ENCODE data around the gene SS18. TPM values are rescaled to one million over a fixed set of nuclear protein-coding genes. Genes with fewer than 3 reads are reported as not detected.
A peak's percentile ranks its signal among the peaks of the same experiment; 100 is the strongest.

Gene SS18
- total RNA-seq, 1 donor from 2014 or later = 86.7 TPM

DNA sequence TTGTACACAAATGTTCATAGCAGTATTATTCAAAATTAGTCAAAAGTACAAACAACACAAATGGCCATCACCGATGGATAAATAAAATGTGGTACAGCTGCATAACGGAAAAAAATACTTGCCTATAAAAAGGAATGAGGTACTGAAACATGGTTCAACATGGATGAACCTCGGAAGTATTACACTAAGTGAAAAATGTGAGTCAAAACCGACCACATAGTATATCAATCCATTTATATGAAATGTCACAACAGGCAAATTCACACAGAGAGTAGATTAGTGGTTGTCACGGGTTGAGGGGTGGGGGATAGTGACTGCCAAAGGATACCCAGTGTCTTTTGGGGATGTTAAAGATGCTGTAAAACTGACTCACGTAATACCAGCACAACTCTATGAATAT is 3.5 kb downstream of the SS18 start:
- Mint-ChIP-seq H3K4me3 (ENCODE audit: unreplicated experiment) (no peak overlapping the region), H3K36me3 (ENCODE audit: low read depth) (peaks cover 13% of the 10 kb centered on the region), H3K9me3 (ENCODE audit: low read depth) (no peaks in the 10 kb centered on the region), H3K27ac (ENCODE audit: unreplicated experiment) (no peak overlapping the region), H3K4me1 (ENCODE audit: low read depth) (peaks cover 31% of the 10 kb centered on the region), H3K27me3 (ENCODE audit: low read depth) (no peaks in the 10 kb centered on the region)
- no peak for DNase-seq (ENCODE audit: low spot score)
- TF ChIP-seq, protein P1, sequence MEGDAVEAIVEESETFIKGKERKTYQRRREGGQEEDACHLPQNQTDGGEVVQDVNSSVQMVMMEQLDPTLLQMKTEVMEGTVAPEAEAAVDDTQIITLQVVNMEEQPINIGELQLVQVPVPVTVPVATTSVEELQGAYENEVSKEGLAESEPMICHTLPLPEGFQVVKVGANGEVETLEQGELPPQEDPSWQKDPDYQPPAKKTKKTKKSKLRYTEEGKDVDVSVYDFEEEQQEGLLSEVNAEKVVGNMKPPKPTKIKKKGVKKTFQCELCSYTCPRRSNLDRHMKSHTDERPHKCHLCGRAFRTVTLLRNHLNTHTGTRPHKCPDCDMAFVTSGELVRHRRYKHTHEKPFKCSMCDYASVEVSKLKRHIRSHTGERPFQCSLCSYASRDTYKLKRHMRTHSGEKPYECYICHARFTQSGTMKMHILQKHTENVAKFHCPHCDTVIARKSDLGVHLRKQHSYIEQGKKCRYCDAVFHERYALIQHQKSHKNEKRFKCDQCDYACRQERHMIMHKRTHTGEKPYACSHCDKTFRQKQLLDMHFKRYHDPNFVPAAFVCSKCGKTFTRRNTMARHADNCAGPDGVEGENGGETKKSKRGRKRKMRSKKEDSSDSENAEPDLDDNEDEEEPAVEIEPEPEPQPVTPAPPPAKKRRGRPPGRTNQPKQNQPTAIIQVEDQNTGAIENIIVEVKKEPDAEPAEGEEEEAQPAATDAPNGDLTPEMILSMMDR (IDR thresholded peaks at IDR 0.05) = no peak

DNA sequence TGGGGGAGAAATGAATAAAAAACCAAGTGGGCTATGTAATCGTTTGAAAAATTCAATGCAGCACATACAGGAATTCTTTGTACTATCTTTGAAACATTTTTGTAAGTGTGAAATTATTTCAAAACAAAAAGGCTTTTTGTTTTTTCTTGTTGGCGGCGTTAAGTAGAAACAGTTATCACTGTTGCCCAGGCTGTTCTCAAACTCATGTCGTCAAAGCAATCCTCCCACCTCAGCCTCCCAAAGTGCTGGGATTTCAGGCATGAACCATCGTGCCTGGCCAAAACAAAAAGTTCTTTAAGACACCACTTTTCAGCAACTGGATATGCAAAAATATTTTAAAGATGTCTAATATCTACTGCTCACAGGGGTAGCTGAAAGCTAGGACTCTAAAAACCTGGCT is 5.4 kb downstream of the SS18 start:
- TF ChIP-seq, protein P1 (IDR thresholded peaks at IDR 0.05) = no peak
- H3K4me1 Mint-ChIP-seq (ENCODE audit: low read depth) = peaks cover 32% of the 10 kb centered on the region
- no peak overlapping the region for H3K4me3 Mint-ChIP-seq (ENCODE audit: unreplicated experiment)
- no peak overlapping the region for H3K27ac Mint-ChIP-seq (ENCODE audit: unreplicated experiment)
- no peak for DNase-seq (ENCODE audit: low spot score)
- H3K36me3 Mint-ChIP-seq (ENCODE audit: low read depth) = peaks cover 16% of the 10 kb centered on the region
- H3K9me3 Mint-ChIP-seq (ENCODE audit: low read depth) = no peaks in the 10 kb centered on the region
- H3K27me3 Mint-ChIP-seq (ENCODE audit: low read depth) = no peaks in the 10 kb centered on the region

DNA sequence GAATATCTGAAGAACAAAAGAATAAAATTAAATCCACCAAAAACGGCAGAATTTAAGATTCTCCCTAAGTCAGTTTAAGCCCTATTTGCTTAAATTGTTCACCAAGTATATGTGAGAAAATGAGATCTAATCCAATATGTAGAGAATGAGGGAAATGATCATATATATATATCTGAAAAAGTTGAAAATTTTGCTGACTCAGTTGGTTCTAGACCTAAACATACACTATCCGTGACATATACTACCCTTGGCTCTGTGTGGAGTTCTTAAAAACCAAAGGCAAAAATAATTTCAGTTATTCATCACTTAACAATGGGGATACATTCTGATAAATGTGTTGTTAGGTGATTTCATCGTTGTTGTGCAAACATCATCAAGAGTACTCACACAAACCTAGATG is 7.3 kb downstream of the SS18 start:
- no peaks in the 10 kb centered on the region for H3K27me3 Mint-ChIP-seq (ENCODE audit: low read depth)
- peaks cover 20% of the 10 kb centered on the region for H3K4me1 Mint-ChIP-seq (ENCODE audit: low read depth)
- no peak for DNase-seq (ENCODE audit: low spot score)
- no peak overlapping the region for H3K4me3 Mint-ChIP-seq (ENCODE audit: unreplicated experiment)
- no peak overlapping the region for H3K27ac Mint-ChIP-seq (ENCODE audit: unreplicated experiment)
- H3K9me3 Mint-ChIP-seq (ENCODE audit: low read depth) = no peaks in the 10 kb centered on the region
- peaks cover 18% of the 10 kb centered on the region for H3K36me3 Mint-ChIP-seq (ENCODE audit: low read depth)
- TF ChIP-seq, protein P1 (IDR thresholded peaks at IDR 0.05) = no peak

DNA sequence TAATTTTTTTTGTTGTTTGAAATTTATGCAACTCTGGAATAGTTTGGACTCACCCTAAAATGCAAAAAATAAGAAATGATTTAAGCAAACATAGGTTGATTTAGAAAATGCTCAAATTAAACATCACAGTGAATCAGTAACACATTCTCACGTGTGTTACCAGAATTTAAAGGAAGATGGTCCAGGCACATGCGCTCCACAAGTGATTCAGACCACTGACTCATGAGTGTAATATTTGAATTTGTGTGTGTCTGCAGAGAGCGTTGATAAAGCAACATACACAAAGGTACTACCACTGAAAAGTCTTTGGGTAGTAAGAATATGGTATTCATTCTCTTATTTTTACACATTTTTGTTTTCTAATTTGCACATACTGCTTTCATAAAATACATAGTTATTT is 7.9 kb downstream of the SS18 start:
- Mint-ChIP-seq H3K4me1 (ENCODE audit: low read depth) (peaks cover 14% of the 10 kb centered on the region), H3K9me3 (ENCODE audit: low read depth) (no peaks in the 10 kb centered on the region), H3K27me3 (ENCODE audit: low read depth) (no peaks in the 10 kb centered on the region), H3K36me3 (ENCODE audit: low read depth) (peaks cover 21% of the 10 kb centered on the region), H3K4me3 (ENCODE audit: unreplicated experiment) (no peak overlapping the region), H3K27ac (ENCODE audit: unreplicated experiment) (no peak overlapping the region)
- TF ChIP-seq, protein P1 (IDR thresholded peaks at IDR 0.05) = no peak
- no peak for DNase-seq (ENCODE audit: low spot score)

DNA sequence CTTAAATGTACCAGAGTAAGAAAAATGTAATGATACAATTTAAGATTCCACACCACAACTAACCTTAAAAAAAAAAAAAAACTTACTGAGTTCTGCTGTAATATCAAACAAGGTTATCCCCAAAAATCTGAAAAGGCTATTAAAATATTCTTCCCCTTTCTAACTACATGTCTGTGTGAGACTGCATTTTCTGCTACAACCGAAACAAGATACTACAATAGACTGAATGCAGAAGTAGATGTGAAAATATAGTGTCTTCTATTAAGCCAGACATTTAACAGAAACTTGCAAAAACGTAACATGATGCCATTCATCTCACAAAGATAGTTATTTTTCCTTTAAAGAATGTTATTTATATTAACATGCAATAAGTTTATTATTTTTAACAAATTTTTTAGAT is 16.2 kb downstream of the SS18 start:
- Mint-ChIP-seq H3K4me1 (ENCODE audit: low read depth) (peaks cover 44% of the 10 kb centered on the region), H3K27ac (ENCODE audit: unreplicated experiment) (peak overlapping the region; percentile 52), H3K4me3 (ENCODE audit: unreplicated experiment) (no peak overlapping the region), H3K9me3 (ENCODE audit: low read depth) (peaks cover 6% of the 10 kb centered on the region), H3K27me3 (ENCODE audit: low read depth) (no peaks in the 10 kb centered on the region), H3K36me3 (ENCODE audit: low read depth) (peaks cover 26% of the 10 kb centered on the region)
- TF ChIP-seq, protein P1 (IDR thresholded peaks at IDR 0.05) = no peak
- DNase-seq (ENCODE audit: low spot score) = no peak

Measured in chondrocyte (in vitro differentiated cells).